Right ventricle myocardium inferior (tissue), 1 donor: ENCODE data around the gene ISCA2. TPM values are rescaled to one million over a fixed set of nuclear protein-coding genes. Genes with fewer than 3 reads are reported as not detected.
"Not testable (repeated sequence)": the region's sequence is repeated elsewhere in the genome, so short reads cannot be mapped to it uniquely, and the experiment has no call there.

Source experiments
- ATAC-seq: fragments of 200-7000 bp; cut with Tn5 transposase; one replicate; pipeline ENCODE4 v1.9.1; 2020; ENCODE audit warnings: mild to moderate bottlenecking, moderate library complexity
- DNase-seq: peaks from one replicate; pipeline ENCODE4 v3.0.0; 2021; ENCODE audit errors: missing footprints
- intact Hi-C: fragments of 100-400 bp; cut with DNase I; formaldehyde crosslinking; loops from one replicate; pipeline ENCODE4 v1.11.0; 2022
- long read RNA-seq: library from polyadenylated mRNA; unstranded; transcript quantifications from one replicate; pipeline ENCODE4 v2.0.0, GENCODE V29; 2021
- total RNA-seq: library from RNA; stranded (reverse); fragmentation: NEBNext Ultra II Directional; extraction: Animal tissue kit (Norgen Biotek cat#: 25700); gene quantifications from one replicate; pipeline ENCODE4 v1.2.1, GENCODE V29; 2021
- donor health status: DM: no; HTN: yes; CAD: no; lungs with severe emphysema.

Gene ISCA2
- total RNA-seq = 38.4 TPM
- long read RNA-seq, transcript ISCA2-204 (4 exons, 2,626 nt) = major isoform, 39 of 43 reads
- long read RNA-seq, partial matches to known transcripts = 4 of 43 reads
- long read RNA-seq, other reads (novel, unspliced or antisense) = 0 of 43 reads

- intact Hi-C loops = loop anchor here (5.0 kb wide), 2 partner anchors 99 to 131 kb away; no protein-coding TSS in a partner anchor
- ATAC-seq (peak; percentile 98), DNase-seq (peak; percentile 100)
Observed at GRCh38 chr14:74493343-74494261, at the start of gene ISCA2. Gene ISCA2 (plus strand): TSS chr14:74493765. CDS start chr14:74493775, 10 bp downstream.

- intact Hi-C loops = no loop called here
Observed at GRCh38 chr14:74444866-74445265, 48.7 kb upstream of the ISCA2 start.

GRCh38 chr14:74454397-74454796 lies 39.2 kb upstream of the ISCA2 start:
- DNase-seq, intact Hi-C loops, ATAC-seq: not testable (repeated sequence)

More at GRCh38 chr14:74444866-74445265, 48.7 kb upstream of the ISCA2 start:
- ATAC-seq (no peak), DNase-seq (no peak)

- no peak for DNase-seq
- intact Hi-C loops = no loop called here
- no peak for ATAC-seq
Observed at GRCh38 chr14:74456684-74457564, 36.6 kb upstream of the ISCA2 start.

GRCh38 chr14:74457565-74457895 lies 36.0 kb upstream of the ISCA2 start:
- ATAC-seq = no peak
- intact Hi-C loops = no loop called here
- DNase-seq = no peak

GRCh38 chr14:74459289-74459946 lies 34.1 kb upstream of the ISCA2 start:
- ATAC-seq = peak; percentile 44
- DNase-seq = no peak
- intact Hi-C loops = no loop called here

GRCh38 chr14:74459976-74460375 lies 33.6 kb upstream of the ISCA2 start:
- DNase-seq = no peak
- ATAC-seq = no peak
- intact Hi-C loops = no loop called here

- intact Hi-C loops = no loop called here
- no peak for DNase-seq
- ATAC-seq = no peak
Observed at GRCh38 chr14:74462993-74463392, 30.6 kb upstream of the ISCA2 start.

GRCh38 chr14:74463697-74464096 lies 29.9 kb upstream of the ISCA2 start:
- ATAC-seq = no peak
- intact Hi-C loops = no loop called here
- no peak for DNase-seq

GRCh38 chr14:74464785-74465184 lies 28.8 kb upstream of the ISCA2 start:
- ATAC-seq = no peak
- no peak for DNase-seq
- intact Hi-C loops = no loop called here

GRCh38 chr14:74465335-74465734 lies 28.2 kb upstream of the ISCA2 start:
- DNase-seq (no peak), ATAC-seq (no peak)
- intact Hi-C loops = no loop called here

GRCh38 chr14:74468513-74468912 lies 25.1 kb upstream of the ISCA2 start:
- DNase-seq = no peak
- intact Hi-C loops = no loop called here
- ATAC-seq = no peak

- intact Hi-C loops = no loop called here
- ATAC-seq (no peak), DNase-seq (no peak)
Observed at GRCh38 chr14:74469548-74470518, 23.7 kb upstream of the ISCA2 start.

- no peak for ATAC-seq
- intact Hi-C loops = no loop called here
- no peak for DNase-seq
Observed at GRCh38 chr14:74472601-74473000, 21.0 kb upstream of the ISCA2 start.

GRCh38 chr14:74474376-74474775 lies 19.2 kb upstream of the ISCA2 start:
- intact Hi-C loops = no loop called here
- DNase-seq (no peak), ATAC-seq (no peak)

- intact Hi-C loops = no loop called here
- ATAC-seq = no peak
- no peak for DNase-seq
Observed at GRCh38 chr14:74475678-74476077, 17.9 kb upstream of the ISCA2 start.

- peak; percentile 72 for ATAC-seq
- DNase-seq = no peak
- intact Hi-C loops = no loop called here
Observed at GRCh38 chr14:74476107-74476506, 17.5 kb upstream of the ISCA2 start.

- intact Hi-C loops = no loop called here
- DNase-seq = no peak
- ATAC-seq = no peak
Observed at GRCh38 chr14:74476607-74477006, 17.0 kb upstream of the ISCA2 start.
